Mucosa of descending colon (tissue), 3 donors: ENCODE data around the gene PLB1. TPM values are rescaled to one million over a fixed set of nuclear protein-coding genes. Genes with fewer than 3 reads are reported as not detected.
A peak's percentile ranks its signal among the peaks of the same experiment; 100 is the strongest.

Experiments
- ATAC-seq: fragments of 200-7000 bp; cut with Tn5 transposase; one replicate; pipeline ENCODE4 v1.9.1; 2020; ENCODE audit warnings: mild to moderate bottlenecking, moderate library complexity
- DNase-seq, 3 donors: peaks; one replicate each; pipeline ENCODE4 v3.0.0-alpha.2; 2020
- H3K36me3 ChIP-seq: fragments of 200-600 bp; one replicate; pipeline ENCODE4 v1.8.0; 2021; ENCODE audit warnings: low read depth, mild to moderate bottlenecking
- H3K4me1 ChIP-seq: fragments of 200-600 bp; one replicate; pipeline ENCODE4 v1.8.0; 2021; ENCODE audit warnings: low read depth, mild to moderate bottlenecking
- H3K4me3 ChIP-seq: fragments of 200-600 bp; one replicate; pipeline ENCODE4 v1.8.0; 2021; ENCODE audit warnings: mild to moderate bottlenecking
- H3K9me3 ChIP-seq: fragments of 200-600 bp; one replicate; pipeline ENCODE4 v1.8.0; 2021; ENCODE audit warnings: mild to moderate bottlenecking
- intact Hi-C, 2 donors: fragments of 100-400 bp; cut with DNase I in 1 of 2; cut with micrococcal nuclease in 1 of 2; formaldehyde crosslinking; loops; one replicate each; pipeline versions ENCODE4 v1.11.0 to v1.11.1; 2022; cut with DNase I, micrococcal nuclease
- long read RNA-seq, 2 donors: library from polyadenylated mRNA; unstranded; transcript quantifications; one replicate each; pipeline ENCODE4 v2.0.0, GENCODE V29; 2019 to 2021
- total RNA-seq, 3 donors: library from RNA; stranded (reverse); fragmentation: NEBNext Ultra II Directional in 2 of 3; extraction: Animal tissue kit (Norgen Biotek cat#: 25700) in 2 of 3; gene quantifications; one replicate each; pipeline versions ENCODE4 v1.2.1 to v1.2.4, GENCODE V29; 2021 to 2023
- TF ChIP-seq, protein P1 (sequence below): fragments of 200-600 bp; IDR thresholded peaks from one replicate; pipeline ENCODE4 v1.8.0; 2022; ENCODE audit warnings: antibody characterized with exemption, mild to moderate bottlenecking
- donor health status: DM: no; HTN: no; CAD: no; lungs with moderate emphysema.
- donor health status: DM: no; HTN: no; CAD: no.
- donor health status: DM: no; HTN: yes; CAD: no.

PLB1 gene
- total RNA-seq = 1 to 10 TPM; 2.4 to 4.9 (median 3.6) TPM
- long read RNA-seq, donor 1, partial matches to known transcripts = 1 of 1 reads
- long read RNA-seq, donor 1, other reads (novel, unspliced or antisense) = 0 of 1 reads
- long read RNA-seq, donor 2, partial matches to known transcripts = 0 of 1 reads
- long read RNA-seq, donor 2, other reads (novel, unspliced or antisense) = 1 of 1 reads

DNA sequence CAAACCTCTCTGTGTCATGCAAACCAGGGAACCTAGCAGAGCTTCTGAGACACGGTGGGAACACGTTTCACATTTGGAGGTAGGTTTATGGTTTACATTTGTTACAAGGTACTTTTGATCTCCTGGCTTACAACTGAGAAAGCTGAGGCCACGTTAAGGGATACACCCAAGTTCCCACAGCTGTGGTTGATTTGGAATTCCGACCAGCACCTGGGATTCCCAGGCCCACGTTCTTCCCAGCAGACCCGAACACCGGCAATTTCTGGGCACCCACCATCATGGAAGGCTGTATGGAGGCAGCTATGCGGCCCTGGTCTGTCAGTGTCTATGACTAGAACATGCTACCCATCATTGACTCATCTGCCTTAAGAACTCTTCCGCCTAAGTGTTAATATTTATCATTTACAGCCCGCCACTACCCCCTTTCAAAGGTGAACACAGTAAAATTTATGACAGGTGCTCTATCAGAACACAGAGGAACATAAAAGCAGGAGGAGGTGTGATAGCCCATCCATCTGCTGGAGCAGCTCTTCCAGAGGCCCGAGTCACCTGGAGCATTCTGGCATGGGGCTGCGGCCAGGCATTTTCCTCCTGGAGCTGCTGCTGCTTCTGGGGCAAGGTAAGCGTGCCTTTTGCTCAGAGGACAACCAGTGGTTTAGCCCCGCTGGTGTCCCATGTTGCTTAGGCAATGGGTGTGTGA, at the start of gene PLB1:
Gene PLB1 (plus strand): TSS at position 510 of the 700 bp plus-strand sequence. CDS start 55 bp downstream, at position 565.
- intact Hi-C loops = no loop called here
- H3K4me3 ChIP-seq = no peak within 1 kb of the TSS
- peak in 1 of 3 donors; percentile 33 for DNase-seq
- H3K36me3 ChIP-seq = no peaks in the 10 kb centered on the region
- peak; percentile 70 for ATAC-seq
- H3K4me1 ChIP-seq = peaks cover 3% of the 10 kb centered on the region
- TF ChIP-seq, protein P1, sequence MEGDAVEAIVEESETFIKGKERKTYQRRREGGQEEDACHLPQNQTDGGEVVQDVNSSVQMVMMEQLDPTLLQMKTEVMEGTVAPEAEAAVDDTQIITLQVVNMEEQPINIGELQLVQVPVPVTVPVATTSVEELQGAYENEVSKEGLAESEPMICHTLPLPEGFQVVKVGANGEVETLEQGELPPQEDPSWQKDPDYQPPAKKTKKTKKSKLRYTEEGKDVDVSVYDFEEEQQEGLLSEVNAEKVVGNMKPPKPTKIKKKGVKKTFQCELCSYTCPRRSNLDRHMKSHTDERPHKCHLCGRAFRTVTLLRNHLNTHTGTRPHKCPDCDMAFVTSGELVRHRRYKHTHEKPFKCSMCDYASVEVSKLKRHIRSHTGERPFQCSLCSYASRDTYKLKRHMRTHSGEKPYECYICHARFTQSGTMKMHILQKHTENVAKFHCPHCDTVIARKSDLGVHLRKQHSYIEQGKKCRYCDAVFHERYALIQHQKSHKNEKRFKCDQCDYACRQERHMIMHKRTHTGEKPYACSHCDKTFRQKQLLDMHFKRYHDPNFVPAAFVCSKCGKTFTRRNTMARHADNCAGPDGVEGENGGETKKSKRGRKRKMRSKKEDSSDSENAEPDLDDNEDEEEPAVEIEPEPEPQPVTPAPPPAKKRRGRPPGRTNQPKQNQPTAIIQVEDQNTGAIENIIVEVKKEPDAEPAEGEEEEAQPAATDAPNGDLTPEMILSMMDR = no peak
- H3K9me3 ChIP-seq = no peaks in the 10 kb centered on the region

- no peaks in the 10 kb centered on the region for H3K4me1 ChIP-seq
- DNase-seq (no peak), ATAC-seq (no peak)
- H3K4me3 ChIP-seq = no peak overlapping the region
- intact Hi-C loops = no loop called here
- no peaks in the 10 kb centered on the region for H3K36me3 ChIP-seq
- TF ChIP-seq, protein P1 = no peak
- H3K9me3 ChIP-seq = no peaks in the 10 kb centered on the region
Observed at GRCh38 chr2:28446531-28446930, 49.3 kb upstream of the PLB1 start.

DNA sequence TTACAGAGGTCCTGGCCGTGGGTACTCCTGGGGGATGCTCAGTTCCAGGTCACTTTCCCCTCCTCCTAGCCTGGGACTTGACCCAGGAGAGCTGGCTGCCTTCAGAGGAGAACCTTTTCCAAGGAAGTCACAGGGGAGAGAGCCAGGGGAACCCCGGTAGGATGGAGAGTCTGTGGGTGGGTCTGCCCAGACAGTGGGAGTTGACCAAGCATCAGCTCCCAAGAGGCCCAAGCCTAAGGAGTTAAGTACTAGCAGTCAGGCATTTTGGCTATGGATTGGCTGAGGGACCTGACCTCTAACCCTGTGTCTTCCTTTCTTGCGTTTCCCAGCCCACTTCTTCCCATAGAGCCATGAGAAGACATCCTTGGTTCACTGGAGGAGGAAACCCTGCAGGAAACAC, 48.8 kb upstream of the PLB1 start:
- Histone ChIP-seq H3K9me3 (no peaks in the 10 kb centered on the region), H3K4me1 (no peaks in the 10 kb centered on the region), H3K36me3 (no peaks in the 10 kb centered on the region), H3K4me3 (no peak overlapping the region)
- ATAC-seq = no peak
- intact Hi-C loops = no loop called here
- DNase-seq = no peak
- TF ChIP-seq, protein P1 = no peak

GRCh38 chr2:28447943-28448792, 47.7 kb upstream of the PLB1 start:
- intact Hi-C loops = no loop called here
- Histone ChIP-seq H3K4me1 (no peaks in the 10 kb centered on the region), H3K36me3 (no peaks in the 10 kb centered on the region), H3K9me3 (no peaks in the 10 kb centered on the region), H3K4me3 (no peak overlapping the region)
- ATAC-seq = peak; percentile 6
- TF ChIP-seq, protein P1 = no peak
- no peak for DNase-seq

GRCh38 chr2:28448793-28449100, 47.1 kb upstream of the PLB1 start:
- Histone ChIP-seq H3K4me3 (no peak overlapping the region), H3K9me3 (no peaks in the 10 kb centered on the region), H3K4me1 (no peaks in the 10 kb centered on the region), H3K36me3 (no peaks in the 10 kb centered on the region)
- ATAC-seq (no peak), DNase-seq (no peak)
- intact Hi-C loops = no loop called here
- TF ChIP-seq, protein P1 = no peak
